PC-3 (cell line): ENCODE results near the gene BLNK. TPM values are rescaled to one million over a fixed set of nuclear protein-coding genes. Genes with fewer than 3 reads are reported as not detected.

Experiments
- ATAC-seq: fragments of 200-7000 bp; cut with Tn5 transposase; 2 replicates; pipeline ENCODE4 v1.9.1; 2020; ENCODE audit warnings: mild to moderate bottlenecking, moderate library complexity
- BruUV-seq: library from RNA; stranded (reverse); fragments of 400-500 nt; replicated peaks from 2 replicates; lab custom pipeline; 2021; lab: Mats Ljungman, UMichigan
- CTCF ChIA-PET: fragments of 300-600 bp; sonication (Branson Sonifier 250); formaldehyde crosslinking; loops from one replicate; lab custom pipeline; 2022; ENCODE audit warnings: antibody characterized with exemption; lab: Charles Lee
- POLR2A ChIA-PET: fragments of 300-600 bp; sonication (Branson Sonifier 250); formaldehyde crosslinking; loops from one replicate; lab custom pipeline; 2022; ENCODE audit warnings: antibody characterized with exemption; ENCODE audit not compliant: unreplicated experiment; lab: Charles Lee
- DNase-seq: peaks from one replicate; pipeline ENCODE4 v3.0.0-alpha.2; 2015
- H2AFZ ChIP-seq: fragments of 300-600 bp; sonication (generic); 2 replicates; pipeline ENCODE4 v1.6.0; 2016; ENCODE audit warnings: antibody characterized with exemption, low read length
- H3F3A ChIP-seq: fragments of 300-600 bp; sonication (generic); one replicate; pipeline ENCODE4 v1.6.0; 2017; ENCODE audit warnings: antibody characterized with exemption, low read length, control low read depth, mild to moderate bottlenecking; ENCODE audit not compliant: unreplicated experiment
- H3K27ac ChIP-seq: fragments of 300-600 bp; sonication (generic); 2 replicates; pipeline ENCODE4 v1.5.1; 2016; ENCODE audit warnings: mild to moderate bottlenecking, low read length
- H3K27me3 ChIP-seq: fragments of 300-600 bp; sonication (generic); 2 replicates; pipeline ENCODE4 v1.6.1; 2016; ENCODE audit warnings: low read length, mixed read lengths
- H3K36me3 ChIP-seq: fragments of 300-600 bp; sonication (generic); 2 replicates; pipeline ENCODE4 v1.6.1; 2016; ENCODE audit warnings: low read depth, mixed run types, low read length, mixed read lengths
- H3K4me1 ChIP-seq: fragments of 300-600 bp; sonication (generic); 2 replicates; pipeline ENCODE4 v1.5.1; 2016; ENCODE audit warnings: low read length; ENCODE audit not compliant: insufficient read depth
- H3K4me2 ChIP-seq: fragments of 300-600 bp; sonication (generic); 2 replicates; pipeline ENCODE4 v1.6.0; 2016; ENCODE audit warnings: low read length
- H3K4me3 ChIP-seq: fragments of 300-600 bp; sonication (generic); 2 replicates; pipeline ENCODE4 v1.5.1; 2016; ENCODE audit warnings: mild to moderate bottlenecking, low read length, mixed read lengths
- H3K79me2 ChIP-seq: fragments of 300-600 bp; sonication (generic); 2 replicates; pipeline ENCODE4 v1.6.1; 2017; ENCODE audit warnings: low read length, mixed read lengths
- H3K9ac ChIP-seq: fragments of 300-600 bp; sonication (generic); 2 replicates; pipeline ENCODE4 v1.6.0; 2016; ENCODE audit warnings: mild to moderate bottlenecking, low read length
- H3K9me2 ChIP-seq: fragments of 300-600 bp; sonication (generic); replicated peaks from 2 replicates; pipeline ENCODE4 v1.6.1; 2016; ENCODE audit warnings: mixed run types, low read length, mixed read lengths
- H3K9me3 ChIP-seq: fragments of 300-600 bp; sonication (generic); 2 replicates; pipeline ENCODE4 v1.6.1; 2016; ENCODE audit warnings: low read length, mixed read lengths
- H4K20me1 ChIP-seq: fragments of 300-600 bp; sonication (generic); 2 replicates; pipeline ENCODE4 v1.6.1; 2016; ENCODE audit warnings: low read length, mixed read lengths
- EZH2 ChIP-seq: fragments of 300-600 bp; sonication (generic); IDR thresholded peaks from one replicate; pipeline ENCODE4 v1.6.1; 2017; ENCODE audit warnings: antibody characterized with exemption, mild to moderate bottlenecking, low read length; ENCODE audit not compliant: unreplicated experiment
- EZH2phosphoT487 ChIP-seq: fragments of 300-600 bp; sonication (generic); IDR thresholded peaks from 2 replicates; pipeline ENCODE4 v1.6.1; 2018; ENCODE audit warnings: mild to moderate bottlenecking, antibody characterized with exemption, low read length, borderline replicate concordance
- intact Hi-C: fragments of 100-400 bp; cut with micrococcal nuclease; formaldehyde crosslinking; loops from 2 replicates; pipeline ENCODE4 v1.9.0; 2023
- total RNA-seq: library from RNA; depleted of rRNA; stranded (reverse); fragments of >200 nt; gene quantifications from 2 replicates; pipeline ENCODE4 v1.2.3, GENCODE V29; 2014
- TF ChIP-seq, protein P1 (sequence below): fragments of 300-600 bp; sonication (generic); conservative IDR thresholded peaks from 2 replicates; pipeline ENCODE4 v1.5.1; 2017; ENCODE audit warnings: antibody characterized with exemption, low read depth, mild to moderate bottlenecking, low read length

Gene BLNK
- total RNA-seq, 1 experiment from 2014 or later = not detected

DNA sequence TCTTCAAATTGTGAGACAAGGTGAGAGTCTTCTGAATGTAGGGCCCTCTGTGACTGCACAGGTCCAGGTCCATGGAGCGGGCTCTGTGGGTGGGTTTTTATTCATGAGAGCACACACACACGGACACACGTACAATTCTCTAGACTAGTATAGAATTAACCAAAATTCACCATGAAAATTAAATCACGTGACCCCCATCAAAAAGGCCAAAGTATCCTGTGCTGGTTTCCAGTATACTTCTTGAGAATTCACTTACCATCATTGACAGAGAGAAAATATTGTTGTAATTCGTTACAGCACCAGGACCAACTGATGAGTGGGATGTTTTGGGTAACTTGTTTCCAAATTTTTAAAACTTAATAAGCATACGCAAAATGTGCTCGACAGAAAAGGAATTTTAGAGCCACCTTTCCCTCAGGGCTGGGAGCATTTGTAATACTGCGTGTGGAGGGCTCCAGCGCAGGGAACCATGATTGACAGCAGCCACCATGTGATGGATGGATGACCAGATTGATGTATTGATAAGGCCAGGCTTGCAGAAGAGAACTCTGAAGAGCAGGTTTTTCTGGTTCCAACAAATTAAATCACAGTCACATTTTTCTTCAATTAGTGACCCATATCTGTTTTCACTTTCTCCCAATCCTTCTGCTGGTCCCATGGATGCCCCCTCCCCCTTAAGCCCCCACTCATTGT, 18.0 kb upstream of the BLNK start:
- H3K27me3 ChIP-seq = peaks cover 37% of the 10 kb centered on the region
- no peak for DNase-seq
- no peaks in the 10 kb centered on the region for H3F3A ChIP-seq
- intact Hi-C loops = no loop called here
- no TSS peak for BruUV-seq
- no peaks in the 10 kb centered on the region for H3K9me2 ChIP-seq
- no peak for ATAC-seq
- H4K20me1 ChIP-seq = no peaks in the 10 kb centered on the region
- no peaks in the 10 kb centered on the region for H3K36me3 ChIP-seq
- H3K9me3 ChIP-seq = no peaks in the 10 kb centered on the region
- no peak overlapping the region for H3K4me2 ChIP-seq
- H3K79me2 ChIP-seq = no peaks in the 10 kb centered on the region
- H3K4me1 ChIP-seq = no peaks in the 10 kb centered on the region
- H3K9ac ChIP-seq = no peak overlapping the region
- no peak overlapping the region for H3K27ac ChIP-seq
- TF ChIP-seq EZH2 = no peak
- TF ChIP-seq, protein P1, sequence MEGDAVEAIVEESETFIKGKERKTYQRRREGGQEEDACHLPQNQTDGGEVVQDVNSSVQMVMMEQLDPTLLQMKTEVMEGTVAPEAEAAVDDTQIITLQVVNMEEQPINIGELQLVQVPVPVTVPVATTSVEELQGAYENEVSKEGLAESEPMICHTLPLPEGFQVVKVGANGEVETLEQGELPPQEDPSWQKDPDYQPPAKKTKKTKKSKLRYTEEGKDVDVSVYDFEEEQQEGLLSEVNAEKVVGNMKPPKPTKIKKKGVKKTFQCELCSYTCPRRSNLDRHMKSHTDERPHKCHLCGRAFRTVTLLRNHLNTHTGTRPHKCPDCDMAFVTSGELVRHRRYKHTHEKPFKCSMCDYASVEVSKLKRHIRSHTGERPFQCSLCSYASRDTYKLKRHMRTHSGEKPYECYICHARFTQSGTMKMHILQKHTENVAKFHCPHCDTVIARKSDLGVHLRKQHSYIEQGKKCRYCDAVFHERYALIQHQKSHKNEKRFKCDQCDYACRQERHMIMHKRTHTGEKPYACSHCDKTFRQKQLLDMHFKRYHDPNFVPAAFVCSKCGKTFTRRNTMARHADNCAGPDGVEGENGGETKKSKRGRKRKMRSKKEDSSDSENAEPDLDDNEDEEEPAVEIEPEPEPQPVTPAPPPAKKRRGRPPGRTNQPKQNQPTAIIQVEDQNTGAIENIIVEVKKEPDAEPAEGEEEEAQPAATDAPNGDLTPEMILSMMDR = no peak
- TF ChIP-seq EZH2phosphoT487 = no peak
- no peak overlapping the region for H3K4me3 ChIP-seq
- CTCF ChIA-PET = no interaction called here
- no peak overlapping the region for H2AFZ ChIP-seq
- POLR2A ChIA-PET = no interaction called here

GRCh38 chr10:96288151-96288621, 16.8 kb upstream of the BLNK start:
- no peak overlapping the region for H3K4me2 ChIP-seq
- intact Hi-C loops = no loop called here
- BruUV-seq = no TSS peak

More at GRCh38 chr10:96288151-96288621, 16.8 kb upstream of the BLNK start:
- peaks cover 35% of the 10 kb centered on the region for H3K27me3 ChIP-seq
- ChIA-PET CTCF (interaction anchor here (0.6 kb wide), 2 partner anchors 146 to 271 kb away, joined by 3 to 4 read pairs; no protein-coding TSS in a partner anchor), POLR2A (no interaction called here)
- H2AFZ ChIP-seq = no peak overlapping the region
- H3K4me1 ChIP-seq = no peaks in the 10 kb centered on the region
- H3K79me2 ChIP-seq = no peaks in the 10 kb centered on the region
- H4K20me1 ChIP-seq = no peaks in the 10 kb centered on the region
- H3K4me3 ChIP-seq = no peak overlapping the region
- ATAC-seq = no peak
- H3K27ac ChIP-seq = no peak overlapping the region
- no peaks in the 10 kb centered on the region for H3K36me3 ChIP-seq
- no peak for TF ChIP-seq EZH2
- TF ChIP-seq, protein P1 = no peak
- no peak for TF ChIP-seq EZH2phosphoT487
- DNase-seq = no peak
- no peaks in the 10 kb centered on the region for H3K9me3 ChIP-seq
- no peaks in the 10 kb centered on the region for H3F3A ChIP-seq
- no peak overlapping the region for H3K9ac ChIP-seq
- H3K9me2 ChIP-seq = no peaks in the 10 kb centered on the region
